GM12878 (cell line): Measurements from ENCODE around the gene RETREG2.

Source experiments
- BCL11A ChIP-seq: IDR thresholded peaks from 2 replicates; pipeline ENCODE4 v1.6.1; 2011; ENCODE audit warnings: low read depth, low read length
- CHD4 ChIP-seq: fragments of 200-600 bp; sonication (generic); IDR thresholded peaks from 2 replicates; pipeline ENCODE4 v1.6.1; 2016; ENCODE audit warnings: mild to moderate bottlenecking
- CREB1 ChIP-seq: IDR thresholded peaks from 2 replicates; pipeline ENCODE4 v1.6.1; 2012; ENCODE audit warnings: low read depth, mild to moderate bottlenecking, inconsistent platforms
- EZH2 ChIP-seq: IDR thresholded peaks from 2 replicates; pipeline ENCODE4 v1.6.1; 2012; ENCODE audit warnings: low read depth, mild to moderate bottlenecking, control low read depth, inconsistent platforms, low read length, borderline replicate concordance; ENCODE audit not compliant: control insufficient read depth
- LARP7 ChIP-seq: fragments of 450-650 bp; IDR thresholded peaks from 2 replicates; pipeline ENCODE4 v1.6.1; 2017; ENCODE audit warnings: mild to moderate bottlenecking
- TARDBP ChIP-seq: IDR thresholded peaks from 2 replicates; pipeline ENCODE4 v1.6.1; 2016; ENCODE audit warnings: borderline replicate concordance
- TF ChIP-seq, protein P1 (sequence below), 3 experiments: IDR thresholded peaks in 2 of 3; conservative IDR thresholded peaks in 1 of 3; 2 replicates each; pipeline ENCODE4 v1.5.1; 2011; ENCODE audit warnings: low read depth in 3 of 3, low read length in 3 of 3, mild to moderate bottlenecking in 3 of 3, control low read depth in 2 of 3, moderate library complexity in 2 of 3, inconsistent platforms in 1 of 3, mixed read lengths in 1 of 3; ENCODE audit not compliant: control insufficient read depth in 2 of 3, insufficient read depth in 1 of 3; ENCODE audit errors: extremely low read depth in 1 of 3
- TF ChIP-seq, protein P2 (sequence below): IDR thresholded peaks from 2 replicates; pipeline ENCODE4 v1.6.1; 2012; ENCODE audit warnings: low read depth, low read length, improper control_type of control experiment
- TF ChIP-seq, protein P3 (sequence below): fragments of 450-650 bp; IDR thresholded peaks from 2 replicates; pipeline ENCODE4 v1.6.1; 2016; ENCODE audit warnings: mild to moderate bottlenecking

DNA sequence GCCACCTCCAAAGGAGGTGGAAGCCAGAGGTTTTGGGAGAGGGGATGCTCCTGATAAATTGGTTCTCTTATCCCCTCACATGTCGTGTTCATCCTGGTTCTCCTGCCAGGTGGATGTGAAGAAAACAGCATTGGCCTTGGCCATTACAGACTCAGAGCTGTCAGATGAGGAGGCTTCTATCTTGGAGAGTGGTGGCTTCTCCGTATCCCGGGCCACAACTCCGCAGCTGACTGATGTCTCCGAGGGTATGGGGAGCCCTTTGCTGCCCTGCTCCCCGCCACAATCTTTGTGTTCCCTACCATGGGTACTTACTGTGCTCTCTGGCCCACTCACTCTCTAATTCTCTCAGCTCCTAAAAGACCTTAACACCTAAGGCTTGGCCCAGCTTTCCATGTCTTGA is 3.5 kb downstream of the RETREG2 start:
- TF ChIP-seq, protein P1, sequence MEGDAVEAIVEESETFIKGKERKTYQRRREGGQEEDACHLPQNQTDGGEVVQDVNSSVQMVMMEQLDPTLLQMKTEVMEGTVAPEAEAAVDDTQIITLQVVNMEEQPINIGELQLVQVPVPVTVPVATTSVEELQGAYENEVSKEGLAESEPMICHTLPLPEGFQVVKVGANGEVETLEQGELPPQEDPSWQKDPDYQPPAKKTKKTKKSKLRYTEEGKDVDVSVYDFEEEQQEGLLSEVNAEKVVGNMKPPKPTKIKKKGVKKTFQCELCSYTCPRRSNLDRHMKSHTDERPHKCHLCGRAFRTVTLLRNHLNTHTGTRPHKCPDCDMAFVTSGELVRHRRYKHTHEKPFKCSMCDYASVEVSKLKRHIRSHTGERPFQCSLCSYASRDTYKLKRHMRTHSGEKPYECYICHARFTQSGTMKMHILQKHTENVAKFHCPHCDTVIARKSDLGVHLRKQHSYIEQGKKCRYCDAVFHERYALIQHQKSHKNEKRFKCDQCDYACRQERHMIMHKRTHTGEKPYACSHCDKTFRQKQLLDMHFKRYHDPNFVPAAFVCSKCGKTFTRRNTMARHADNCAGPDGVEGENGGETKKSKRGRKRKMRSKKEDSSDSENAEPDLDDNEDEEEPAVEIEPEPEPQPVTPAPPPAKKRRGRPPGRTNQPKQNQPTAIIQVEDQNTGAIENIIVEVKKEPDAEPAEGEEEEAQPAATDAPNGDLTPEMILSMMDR (IDR thresholded peaks at IDR 0.05 in 2 of 3, conservative IDR thresholded peaks at IDR 0.05 in 1 of 3; ENCODE audit: control insufficient read depth in 2 of 3, extremely low read depth in 1 of 3, insufficient read depth in 1 of 3, low read depth in 3 of 3, low read length in 3 of 3) = no peak
- TF ChIP-seq TARDBP = no peak
- no peak for TF ChIP-seq CHD4
- TF ChIP-seq LARP7 = no peak
- TF ChIP-seq EZH2 = no peak
- TF ChIP-seq BCL11A = no peak
- TF ChIP-seq, protein P2, sequence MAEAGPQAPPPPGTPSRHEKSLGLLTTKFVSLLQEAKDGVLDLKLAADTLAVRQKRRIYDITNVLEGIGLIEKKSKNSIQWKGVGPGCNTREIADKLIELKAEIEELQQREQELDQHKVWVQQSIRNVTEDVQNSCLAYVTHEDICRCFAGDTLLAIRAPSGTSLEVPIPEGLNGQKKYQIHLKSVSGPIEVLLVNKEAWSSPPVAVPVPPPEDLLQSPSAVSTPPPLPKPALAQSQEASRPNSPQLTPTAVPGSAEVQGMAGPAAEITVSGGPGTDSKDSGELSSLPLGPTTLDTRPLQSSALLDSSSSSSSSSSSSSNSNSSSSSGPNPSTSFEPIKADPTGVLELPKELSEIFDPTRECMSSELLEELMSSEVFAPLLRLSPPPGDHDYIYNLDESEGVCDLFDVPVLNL = no peak
- TF ChIP-seq, protein P3, sequence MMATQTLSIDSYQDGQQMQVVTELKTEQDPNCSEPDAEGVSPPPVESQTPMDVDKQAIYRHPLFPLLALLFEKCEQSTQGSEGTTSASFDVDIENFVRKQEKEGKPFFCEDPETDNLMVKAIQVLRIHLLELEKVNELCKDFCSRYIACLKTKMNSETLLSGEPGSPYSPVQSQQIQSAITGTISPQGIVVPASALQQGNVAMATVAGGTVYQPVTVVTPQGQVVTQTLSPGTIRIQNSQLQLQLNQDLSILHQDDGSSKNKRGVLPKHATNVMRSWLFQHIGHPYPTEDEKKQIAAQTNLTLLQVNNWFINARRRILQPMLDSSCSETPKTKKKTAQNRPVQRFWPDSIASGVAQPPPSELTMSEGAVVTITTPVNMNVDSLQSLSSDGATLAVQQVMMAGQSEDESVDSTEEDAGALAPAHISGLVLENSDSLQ = no peak
- TF ChIP-seq CREB1 = no peak
